ENCODE measurements around the gene CRISPLD2.

Gene CRISPLD2

DNA sequence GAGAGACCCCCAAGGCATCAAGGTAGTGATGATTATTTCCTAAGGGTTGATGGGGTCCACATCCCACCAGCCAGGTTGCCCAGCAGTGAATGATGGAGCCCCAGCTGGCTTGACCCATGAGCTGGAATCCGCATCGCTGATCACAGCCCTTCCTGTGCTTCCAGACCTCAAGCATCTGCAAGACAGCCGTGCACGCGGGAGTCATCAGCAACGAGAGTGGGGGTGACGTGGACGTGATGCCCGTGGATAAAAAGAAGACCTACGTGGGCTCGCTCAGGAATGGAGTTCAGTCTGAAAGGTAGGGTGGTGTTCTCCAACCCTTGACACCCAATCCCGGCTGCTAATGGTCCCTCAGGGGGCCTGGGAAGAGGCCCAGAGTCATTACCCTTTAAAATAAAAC lies 69.3 kb downstream of the CRISPLD2 start:
- no peak for DNase-seq

DNA sequence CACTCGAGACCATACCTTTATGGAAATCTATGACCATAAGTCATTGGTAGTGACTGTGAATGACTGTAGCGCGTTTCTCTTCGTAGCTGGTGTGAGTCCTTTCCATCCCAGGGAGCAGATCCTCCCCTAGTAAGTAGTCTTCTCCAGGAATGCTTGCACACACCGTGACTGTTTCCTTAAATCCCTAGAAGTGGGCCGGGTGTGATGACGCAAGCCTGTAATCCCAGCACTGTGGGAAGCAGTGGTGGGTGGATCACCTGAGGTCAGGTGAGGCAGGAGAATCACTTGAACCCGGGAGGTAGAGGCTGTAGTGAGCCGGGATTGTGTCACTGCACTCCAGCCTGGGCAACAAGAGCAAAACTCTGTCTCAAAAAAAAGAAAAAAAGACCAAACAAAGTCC lies 70.6 kb downstream of the CRISPLD2 start:
- no peak for DNase-seq

DNA sequence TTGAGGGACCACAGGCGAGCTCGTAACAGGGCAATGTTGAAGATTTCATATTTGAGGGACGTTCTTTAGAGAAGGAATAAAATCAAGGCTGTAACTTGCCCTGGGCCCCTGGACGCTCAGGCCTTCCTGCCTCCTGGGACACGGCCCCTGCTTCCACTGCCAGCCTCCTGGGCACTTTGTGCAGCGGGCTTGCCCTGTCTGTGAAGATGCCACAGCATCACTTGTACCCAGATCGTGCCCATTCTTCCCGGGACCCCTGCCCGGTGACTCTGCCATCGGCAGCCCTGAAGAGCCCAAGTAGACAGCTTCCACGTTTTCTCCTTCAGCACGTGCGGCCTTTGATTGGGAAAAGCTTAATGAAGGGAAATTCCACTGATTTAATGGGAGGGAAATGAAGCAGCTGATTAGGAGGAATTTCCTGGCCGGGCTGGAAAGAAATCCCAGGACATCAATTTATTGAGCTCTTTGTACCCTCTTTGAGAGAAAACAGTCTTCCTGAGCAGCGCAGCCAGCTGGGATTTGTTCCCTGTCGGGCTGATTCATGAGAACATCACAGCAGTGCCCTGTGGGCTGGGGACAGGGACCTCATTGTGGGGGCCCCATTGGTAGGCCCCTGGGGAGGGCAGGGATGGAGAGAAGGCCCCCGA lies 71.5 kb downstream of the CRISPLD2 start:
- no peak for DNase-seq

DNA sequence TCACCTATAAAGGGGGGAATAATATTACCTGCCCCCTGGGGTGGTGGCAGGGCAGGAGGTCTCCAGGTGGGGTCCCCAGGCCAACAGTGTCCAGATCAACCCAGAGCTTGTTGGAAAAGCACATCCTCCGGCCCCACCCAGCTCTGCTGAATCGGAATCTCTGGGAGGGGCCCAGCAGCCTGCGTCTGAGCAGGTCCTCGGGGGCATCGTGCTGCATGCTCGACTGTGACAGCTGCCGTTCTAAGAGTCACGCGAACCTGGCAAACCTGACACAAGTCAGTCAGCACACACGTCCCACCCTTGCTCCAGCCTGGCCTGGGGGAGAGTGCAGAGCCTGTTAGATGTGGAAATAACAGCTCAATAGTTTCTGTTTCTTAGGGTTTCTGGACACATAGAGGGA lies 72.3 kb downstream of the CRISPLD2 start:
- DNase-seq: no peak

DNA sequence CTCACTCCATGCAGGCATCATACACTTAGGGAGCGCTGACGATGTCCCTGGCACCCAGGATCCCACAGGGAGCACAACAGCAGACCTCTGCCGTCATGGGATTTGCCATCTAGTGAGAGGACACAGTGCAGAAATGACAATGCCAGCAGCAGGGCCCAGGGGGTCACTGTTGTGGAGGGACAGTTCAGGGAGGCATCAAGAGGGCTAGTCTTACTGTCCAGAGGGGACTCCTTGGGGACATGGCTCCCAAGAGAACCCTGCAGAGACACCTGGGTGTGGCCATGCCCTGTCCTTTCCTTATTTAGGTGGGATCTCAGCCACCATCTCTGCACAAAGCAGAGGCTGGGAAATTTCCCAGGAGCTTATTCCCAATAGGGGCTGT lies 73.7 kb downstream of the CRISPLD2 start:
- no peak for DNase-seq

DNA sequence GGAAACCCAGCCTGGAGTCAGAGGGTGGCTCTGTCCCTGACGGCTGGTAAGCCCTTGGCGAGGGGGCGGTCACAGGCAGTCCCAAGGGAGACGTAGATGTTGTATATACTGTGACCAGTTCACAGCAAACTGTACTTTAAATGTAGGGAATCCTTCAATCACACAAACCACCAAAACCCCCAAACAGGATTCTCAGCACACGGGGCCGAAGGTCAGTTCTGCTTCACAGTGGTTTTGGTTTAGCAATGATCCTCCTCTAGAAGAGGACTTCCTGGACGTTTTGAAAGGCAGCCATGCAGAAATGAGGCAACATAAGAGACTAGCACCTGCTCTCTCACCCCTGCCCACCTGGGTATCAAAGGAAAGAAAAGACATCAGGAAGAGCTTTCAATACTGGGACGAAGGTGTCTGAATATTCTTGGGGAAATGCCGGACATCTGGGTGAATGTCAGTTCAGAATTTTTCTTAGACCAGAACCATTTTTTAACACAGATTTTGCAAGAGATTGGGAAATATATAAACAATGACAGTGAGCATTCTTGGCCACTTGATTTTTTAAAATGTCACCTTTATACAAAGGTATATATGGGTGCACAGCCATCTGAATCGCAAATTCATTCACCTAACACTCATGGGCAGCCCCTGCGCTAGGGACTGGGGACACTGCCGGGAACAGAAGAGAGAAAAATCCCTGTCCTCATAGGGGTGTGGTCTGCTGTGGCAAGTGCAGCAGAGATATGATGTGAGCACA lies 74.2 kb downstream of the CRISPLD2 start:
- peak; percentile 50 for DNase-seq

DNA sequence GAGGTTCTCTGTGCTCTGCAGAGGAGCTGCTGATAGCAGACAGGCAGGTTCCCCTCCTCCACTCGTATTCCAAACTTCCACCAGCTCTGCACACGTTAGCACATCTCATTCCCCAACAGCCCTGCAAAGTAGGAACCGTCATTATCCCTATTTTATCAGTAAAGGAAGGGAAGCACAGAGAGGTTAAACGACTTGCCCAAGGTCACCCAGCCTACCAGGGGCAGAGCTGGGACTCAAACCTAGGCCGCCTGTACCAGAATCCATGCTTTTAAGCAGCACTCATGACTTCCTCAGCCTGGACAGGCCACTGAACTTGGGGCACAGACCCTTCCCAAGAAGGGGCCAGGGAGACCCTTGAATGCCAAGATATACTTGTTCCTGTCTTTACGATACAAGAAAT lies 75.2 kb downstream of the CRISPLD2 start:
- no peak for DNase-seq

DNA sequence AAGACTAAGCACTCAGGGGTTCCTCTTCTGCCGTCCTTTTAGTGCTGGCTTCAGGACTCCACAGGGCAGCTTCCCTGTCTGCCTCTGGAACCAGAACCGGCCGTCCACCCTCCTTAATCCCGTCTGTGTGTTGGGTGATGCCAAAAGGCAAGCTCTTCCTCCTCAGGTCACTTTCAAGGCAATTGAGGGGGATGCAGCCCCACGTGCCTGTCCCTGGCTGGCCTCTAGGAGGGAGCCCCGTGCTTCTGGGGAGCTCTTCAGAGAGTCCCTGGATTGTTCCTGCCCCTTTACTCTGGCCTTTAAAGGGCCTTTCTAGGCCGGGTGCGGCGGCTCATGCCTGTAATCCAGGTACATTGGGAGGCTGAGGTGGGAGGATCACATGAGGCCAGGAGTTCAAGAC lies 77.1 kb downstream of the CRISPLD2 start:
- DNase-seq: peak; percentile 13

DNA sequence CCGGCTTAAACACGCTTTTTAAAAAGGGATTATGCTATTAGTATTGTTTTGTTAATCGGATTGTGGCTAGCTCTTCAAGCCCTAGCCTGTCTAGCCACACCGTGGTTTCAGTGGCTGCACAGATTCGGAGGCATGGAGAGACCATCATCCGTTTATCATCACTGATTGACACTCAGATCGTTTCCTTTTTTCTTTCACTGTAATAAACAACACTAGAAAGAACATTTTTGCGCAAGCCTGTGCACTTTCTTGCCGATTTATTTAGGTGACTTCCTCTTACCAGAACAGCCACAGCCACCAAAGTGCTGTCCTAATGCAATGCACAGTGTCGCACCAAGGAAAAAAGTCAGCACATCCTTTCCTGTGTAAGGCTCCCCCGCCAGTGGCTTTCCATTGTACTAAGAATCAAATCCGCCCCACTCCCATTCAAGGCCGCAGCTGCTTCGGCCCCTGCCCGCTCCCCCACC lies 78.2 kb downstream of the CRISPLD2 start:
- DNase-seq: peak; percentile 64

DNA sequence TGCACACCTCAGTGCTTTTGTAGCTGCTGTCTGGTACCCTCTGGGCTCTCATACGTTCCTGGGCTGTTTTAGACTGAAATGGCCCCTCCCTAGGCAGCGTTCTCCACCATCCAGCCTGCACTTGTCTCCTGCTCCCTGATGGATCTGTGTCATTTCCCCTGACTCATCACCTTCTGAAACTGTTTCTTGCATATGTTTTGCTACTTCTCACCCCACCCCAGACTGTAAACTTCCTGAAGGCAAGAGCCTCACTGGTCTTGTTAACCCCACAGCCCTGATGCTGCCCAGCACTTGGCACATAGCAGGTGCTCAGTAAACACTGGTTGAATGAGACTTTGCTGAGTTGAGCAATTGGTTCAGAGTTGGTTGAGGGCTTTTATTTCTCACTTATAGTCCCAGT lies 78.7 kb downstream of the CRISPLD2 start:
- DNase-seq: no peak

DNA sequence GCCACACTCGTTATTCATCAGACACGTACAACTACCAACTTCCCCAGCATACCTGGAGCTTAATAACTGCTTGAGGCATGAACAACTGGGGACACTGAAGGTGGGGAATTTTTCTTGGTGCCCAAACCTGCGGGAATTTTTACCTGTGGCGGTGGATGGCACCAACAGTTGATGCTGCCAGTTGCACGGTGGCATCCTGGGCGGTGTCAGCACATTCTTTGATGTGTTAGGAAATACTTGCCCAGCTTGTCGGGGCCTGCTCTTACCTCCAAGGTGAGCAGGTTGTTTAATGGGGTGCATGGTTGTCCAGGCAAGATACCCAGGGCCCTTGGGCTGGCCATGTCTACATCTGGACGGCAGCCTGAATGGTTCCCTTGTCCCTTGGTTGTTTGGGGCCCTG lies 79.6 kb downstream of the CRISPLD2 start:
- DNase-seq: no peak

DNA sequence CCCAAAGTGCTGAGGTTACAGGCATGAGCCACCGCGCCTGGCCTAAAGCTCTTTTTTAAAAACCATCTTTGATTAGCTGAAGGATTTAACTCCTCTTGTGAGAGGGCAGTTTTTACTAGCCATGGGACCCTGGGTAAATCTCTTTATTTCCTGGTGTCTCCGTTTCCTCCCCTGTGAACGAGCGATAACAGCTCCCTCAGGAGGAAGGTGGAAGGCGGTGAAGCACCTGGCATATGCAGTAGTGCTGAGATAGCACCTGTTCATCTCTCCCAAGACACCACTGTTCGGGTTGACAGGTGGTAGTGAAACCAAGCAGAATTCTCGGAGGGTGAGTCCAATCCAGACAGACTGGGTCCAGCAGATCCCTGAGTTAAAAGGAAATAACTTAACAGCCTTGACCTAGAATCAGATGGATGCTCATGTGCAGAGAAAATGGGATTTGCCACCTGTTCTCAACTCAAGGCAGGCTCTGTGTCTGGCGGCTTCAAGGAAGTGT lies 86.2 kb downstream of the CRISPLD2 start:
- no peak for DNase-seq

DNA sequence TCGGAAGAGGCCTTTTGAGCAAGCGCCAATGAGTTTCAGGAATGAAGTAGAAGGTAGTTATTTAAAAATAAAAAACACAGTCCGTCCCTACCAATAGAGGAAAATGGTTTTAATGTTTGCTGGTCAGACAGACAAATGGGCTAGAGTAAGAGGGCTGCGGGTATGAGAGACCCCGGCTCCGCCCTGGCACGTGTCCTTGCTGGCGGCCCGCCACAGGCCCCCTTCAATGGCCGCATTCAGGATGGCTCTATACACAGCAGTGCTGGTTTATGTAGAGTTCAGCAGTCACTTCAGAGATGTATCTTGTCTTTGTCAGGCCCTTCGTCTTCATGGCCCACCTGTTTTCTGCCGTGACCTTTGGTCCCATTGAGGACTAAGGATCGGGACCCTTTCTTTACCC lies 87.3 kb downstream of the CRISPLD2 start:
- no peak for DNase-seq

DNA sequence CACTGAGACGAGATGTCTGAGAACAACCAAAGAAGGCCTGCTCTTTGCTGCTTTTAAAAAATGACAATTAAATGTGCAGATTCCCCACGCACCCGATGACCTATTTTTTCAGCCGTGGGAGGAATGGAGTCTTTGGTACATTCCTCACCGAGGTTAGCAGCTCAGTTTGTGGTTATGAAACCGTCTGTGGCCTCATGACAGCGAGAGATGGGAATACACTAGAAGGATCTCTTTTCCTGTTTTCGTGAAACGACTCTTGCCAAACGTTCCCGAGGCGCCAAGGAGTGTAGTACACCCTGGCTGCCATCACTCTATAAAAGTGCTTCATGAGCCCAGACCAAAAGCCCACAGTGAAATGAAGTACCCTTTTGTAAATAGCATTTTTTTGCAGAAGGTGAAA lies 87.8 kb downstream of the CRISPLD2 start:
- peak; percentile 12 for DNase-seq

DNA sequence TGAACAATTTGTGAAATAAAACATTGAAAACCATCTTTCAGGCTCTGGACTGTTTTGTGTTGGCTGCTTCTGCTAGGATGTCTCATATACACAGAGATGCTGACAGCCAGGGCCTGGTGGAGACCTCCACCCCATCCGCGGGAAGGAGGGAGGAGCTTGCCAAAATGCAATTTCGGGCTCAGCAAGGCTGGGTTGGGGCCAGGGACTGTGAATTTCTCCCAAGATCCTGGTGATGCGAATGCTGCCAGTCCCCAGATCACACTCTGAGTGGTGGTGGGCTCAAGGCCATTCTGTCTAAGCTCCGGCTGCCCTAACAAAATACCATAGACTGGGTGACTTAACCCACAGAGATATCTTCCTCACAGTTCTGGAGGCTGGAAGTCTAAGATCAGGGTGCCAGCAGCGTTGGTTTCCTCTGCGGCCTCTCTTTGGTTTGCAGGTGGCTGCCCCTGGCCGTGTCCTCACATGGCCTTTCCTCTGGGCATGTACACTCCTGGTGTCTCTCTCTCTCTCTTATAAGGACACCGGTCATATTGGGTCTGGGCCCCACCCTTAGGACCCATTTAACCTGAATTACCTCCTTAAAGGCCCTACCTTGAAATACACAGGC lies 89.8 kb downstream of the CRISPLD2 start:
- DNase-seq: no peak

DNA sequence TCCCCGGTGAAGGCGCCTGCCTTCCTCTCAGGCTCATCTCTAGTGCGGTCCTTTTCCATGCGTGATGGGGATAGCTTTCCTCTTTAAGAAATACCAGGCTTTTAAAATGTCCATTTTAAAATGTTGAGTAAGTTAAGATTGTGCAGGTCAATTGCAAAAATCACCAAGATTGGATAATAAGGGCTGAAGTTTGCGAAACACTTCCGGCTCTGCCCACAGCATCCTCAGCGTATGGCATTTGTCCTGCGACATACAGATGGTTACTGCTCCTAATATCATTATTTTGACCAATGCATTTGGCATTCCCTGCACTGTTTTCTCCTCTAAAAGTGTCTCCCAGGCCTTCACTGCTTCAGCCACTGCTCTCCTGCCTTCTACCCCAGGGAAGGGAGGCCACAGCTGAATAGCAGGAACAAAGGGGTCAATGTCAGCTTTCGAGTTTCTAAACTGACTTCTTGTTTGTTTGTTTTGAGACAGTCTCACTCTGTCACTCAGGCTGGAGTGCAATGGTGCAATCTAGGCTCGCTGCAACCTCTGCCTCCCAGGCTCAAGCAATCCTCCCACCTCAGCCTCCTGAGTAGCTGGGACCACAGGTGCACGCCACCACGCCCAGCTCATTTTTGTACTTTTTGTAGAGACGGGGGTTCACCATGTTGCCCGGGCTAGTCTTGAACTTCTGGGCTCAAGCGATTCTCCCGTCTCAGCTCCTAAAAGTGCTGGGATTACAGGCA lies 91.9 kb downstream of the CRISPLD2 start:
- DNase-seq: peak; percentile 53

DNA sequence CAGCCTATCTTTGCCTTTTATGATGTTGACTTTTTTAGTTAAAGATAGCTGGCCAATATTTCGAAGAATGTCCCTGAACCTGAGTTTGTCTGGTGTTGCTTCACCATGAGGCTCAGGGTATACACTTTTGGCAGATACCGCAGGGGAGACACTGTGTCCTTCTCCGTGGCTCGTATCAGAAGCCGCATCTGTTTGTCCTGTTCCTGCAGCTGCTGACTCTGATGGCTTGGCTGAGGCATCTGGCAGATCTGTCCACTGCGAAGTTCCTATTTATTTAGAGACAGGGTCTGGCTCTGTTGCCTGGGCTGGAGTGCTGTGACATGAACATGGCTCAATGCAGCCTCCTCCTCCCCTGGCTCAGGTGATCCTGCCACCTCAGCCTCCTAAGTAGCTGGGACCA lies 93.5 kb downstream of the CRISPLD2 start:
- peak; percentile 83 for DNase-seq

DNA sequence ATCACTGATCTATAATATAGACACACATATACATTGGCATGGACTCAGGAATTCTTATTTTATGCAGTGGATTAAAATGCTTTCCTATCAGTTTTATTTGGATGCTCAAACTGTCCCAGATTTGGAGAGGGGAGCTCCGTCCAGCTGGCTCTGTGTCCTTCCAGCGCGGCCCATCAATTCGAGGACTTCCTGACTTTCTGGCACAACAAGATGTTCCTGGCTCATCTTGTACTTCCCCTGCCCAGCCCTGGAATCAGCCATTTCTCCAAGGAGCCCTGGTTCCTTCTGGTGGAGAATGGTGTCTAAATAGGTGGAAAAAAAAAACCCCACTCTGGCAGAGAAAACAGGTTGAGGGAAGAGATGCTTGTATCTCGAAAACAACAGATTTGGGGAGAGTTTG lies 94.5 kb downstream of the CRISPLD2 start:
- no peak for DNase-seq

DNA sequence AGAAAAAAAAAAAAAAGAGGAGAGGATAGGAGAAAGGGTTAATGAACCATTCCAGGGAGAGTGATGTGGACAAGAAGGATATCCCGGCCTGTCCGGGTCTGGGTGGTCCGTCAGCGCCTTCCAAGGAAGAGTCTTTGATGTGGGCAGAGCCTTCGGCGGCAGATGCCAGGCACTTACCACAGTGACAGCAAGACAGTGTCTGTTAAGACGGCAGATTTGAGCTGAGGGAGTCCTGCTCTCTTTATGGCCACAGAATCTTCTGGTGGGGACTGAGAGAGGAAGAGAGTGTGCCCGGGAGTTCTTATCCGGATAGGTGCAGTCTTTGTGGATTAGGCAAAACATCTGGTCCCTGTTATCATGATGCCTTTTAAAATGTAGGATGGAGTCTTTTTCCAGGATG lies 96.4 kb downstream of the CRISPLD2 start:
- no peak for DNase-seq

DNA sequence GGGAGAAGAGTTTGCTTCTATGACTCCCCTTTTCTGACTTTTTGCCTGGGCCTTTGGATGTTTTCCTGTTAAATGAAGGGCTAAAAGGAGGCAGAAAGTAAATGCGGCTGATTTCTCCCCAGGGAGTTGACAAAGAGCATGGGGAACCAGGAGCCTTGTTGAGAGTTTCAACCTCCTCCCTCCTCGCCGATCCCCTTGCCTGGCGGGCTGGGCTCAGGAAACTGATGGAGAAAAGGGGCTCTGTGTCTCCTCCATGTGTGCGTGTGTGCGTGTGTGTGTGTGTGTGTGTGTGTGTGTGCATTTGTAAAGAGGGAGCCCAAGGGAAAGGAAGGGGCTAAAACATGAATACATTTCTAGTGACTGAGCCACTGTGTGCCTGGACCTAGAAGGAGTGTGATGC lies 97.1 kb downstream of the CRISPLD2 start:
- DNase-seq: no peak

DNA sequence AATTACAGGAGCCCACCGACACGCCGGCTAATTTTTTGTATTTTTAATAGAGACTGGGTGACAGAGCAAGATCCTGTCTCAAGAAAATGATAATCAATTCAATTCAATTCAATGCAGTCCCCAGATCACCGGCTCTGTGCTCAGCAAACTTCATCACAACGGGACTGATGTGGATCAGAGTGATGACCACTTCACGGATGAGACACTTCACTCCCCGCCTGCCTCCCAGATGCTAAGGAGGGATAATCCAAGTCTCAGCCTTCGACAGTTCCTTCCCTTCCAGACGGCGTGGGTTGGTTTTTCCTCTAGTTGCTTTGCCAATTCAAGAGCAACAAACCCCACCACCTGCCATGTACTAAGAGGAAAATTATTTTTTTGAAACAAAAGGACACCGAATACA lies 97.7 kb downstream of the CRISPLD2 start:
- no peak for DNase-seq

DNA sequence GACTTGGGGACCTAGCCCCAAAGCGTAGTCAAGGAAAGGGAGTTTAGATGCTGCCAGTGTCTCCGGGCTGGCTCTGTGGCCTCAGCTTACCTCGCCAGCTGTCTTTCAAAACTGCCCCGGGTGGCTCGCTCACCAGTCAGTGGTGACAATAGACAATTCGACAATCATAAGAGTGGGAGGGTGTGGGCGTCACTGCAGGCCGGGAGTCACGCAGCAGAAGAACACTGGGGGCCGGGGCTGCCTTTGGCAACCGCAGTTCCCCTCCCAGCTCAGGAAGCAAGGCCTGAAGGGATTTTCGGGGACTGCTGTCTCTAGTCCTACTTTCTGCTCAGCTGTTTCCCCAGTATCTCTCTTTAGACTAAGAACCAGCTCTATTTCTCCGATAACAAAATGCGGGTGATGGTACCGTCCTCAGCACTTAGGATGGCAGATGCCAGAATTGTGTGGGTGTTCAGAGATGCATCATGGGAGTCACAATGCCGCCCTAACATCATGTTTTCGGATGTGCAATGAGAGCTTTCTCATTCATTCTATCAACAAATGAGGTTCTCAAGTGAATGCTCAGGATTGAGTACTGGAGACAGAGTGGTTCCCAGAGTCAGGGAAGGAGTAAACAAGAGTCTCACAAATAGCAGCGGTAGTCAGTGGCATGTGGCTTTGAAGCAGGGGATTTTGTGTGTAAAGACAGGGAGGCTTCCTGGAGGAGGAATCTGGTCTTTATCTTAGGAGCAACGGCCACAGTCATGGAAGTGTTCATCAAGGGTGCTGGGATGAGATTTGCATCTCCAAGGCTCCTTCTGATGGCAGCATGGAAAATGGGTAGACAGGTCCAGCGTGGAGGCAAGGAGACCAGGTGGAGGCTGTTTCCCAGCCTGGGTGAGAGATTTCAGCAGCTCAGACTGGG lies 98.5 kb downstream of the CRISPLD2 start:
- no peak for DNase-seq
